NK-92 (cell line): Measurements from ENCODE around the gene SLC48A1.

Source experiments
- DNase-seq: peaks from one replicate; lab custom pipeline; 2025; ENCODE audit not compliant: unreplicated experiment; lab: John Stamatoyannopoulos, UW

Gene SLC48A1

DNA sequence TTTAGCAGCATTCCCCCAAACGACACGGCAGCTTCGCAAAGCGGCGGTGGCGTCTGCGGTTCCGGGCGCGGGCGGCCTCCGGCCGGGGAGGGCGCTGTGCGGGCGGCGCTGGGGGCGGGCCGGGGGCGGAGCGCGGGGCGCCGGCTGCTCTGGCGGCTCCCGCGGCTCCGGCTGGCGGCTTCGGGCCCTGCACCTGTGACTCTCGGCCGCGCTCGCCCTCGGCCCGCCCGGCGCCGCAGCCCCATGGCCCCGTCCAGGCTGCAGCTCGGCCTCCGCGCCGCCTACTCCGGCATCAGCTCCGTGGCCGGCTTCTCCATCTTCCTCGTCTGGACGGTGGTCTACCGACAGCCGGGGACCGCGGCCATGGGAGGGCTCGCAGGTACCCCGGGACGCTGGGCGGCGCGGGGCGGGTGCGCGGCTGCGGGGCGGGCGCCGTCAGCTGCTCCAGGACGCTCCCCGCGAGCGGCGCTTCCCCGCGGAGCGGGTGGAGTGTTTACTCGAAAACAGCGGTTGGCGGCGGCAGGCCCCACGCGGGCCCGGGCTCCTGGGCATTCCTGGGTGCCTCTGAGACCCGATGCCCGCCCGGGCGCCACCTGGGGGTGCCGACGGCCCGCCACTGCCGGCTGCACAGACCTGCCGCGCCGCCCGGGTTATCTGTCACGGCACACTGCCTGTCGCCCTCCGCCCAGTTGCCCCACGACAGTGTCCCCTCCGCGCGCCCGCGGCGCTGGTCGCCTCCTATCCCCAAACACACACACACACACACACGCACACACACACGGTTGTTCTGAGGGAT is at the start of gene SLC48A1:
TSS of gene SLC48A1 (plus strand) at position 177 of the 796 bp plus-strand sequence. CDS start at position 244, 67 bp downstream.
- DNase-seq: no peak

GRCh38 chr12:47725091-47725772 is 47.8 kb upstream of the SLC48A1 start, which contains the start of gene ENDOU:
ENDOU (minus strand) TSS chr12:47725490; CDS start chr12:47725413, 77 bp downstream.
- DNase-seq: no peak

DNA sequence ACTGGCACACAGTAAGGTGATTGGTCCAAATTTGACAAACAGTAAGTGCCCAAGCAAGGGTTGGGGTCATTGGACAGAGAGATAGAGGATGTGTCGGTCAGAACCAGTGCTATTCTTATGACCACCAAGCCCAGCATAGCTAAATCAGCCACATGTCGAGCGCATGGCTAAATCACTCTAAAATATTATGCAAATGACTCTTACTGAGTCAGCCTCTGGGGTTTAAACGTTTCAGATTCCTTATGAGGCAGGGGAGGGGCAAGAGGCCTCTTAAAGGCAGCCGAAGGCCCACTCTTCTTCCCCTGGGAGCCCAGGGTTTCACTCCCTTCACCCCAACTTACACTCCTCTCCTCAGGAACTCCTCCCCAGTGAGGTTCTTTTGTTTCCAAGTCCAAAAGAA is 47.1 kb upstream of the SLC48A1 start:
- no peak for DNase-seq

GRCh38 chr12:47729233-47729632 is 43.8 kb upstream of the SLC48A1 start:
- DNase-seq: no peak

DNA sequence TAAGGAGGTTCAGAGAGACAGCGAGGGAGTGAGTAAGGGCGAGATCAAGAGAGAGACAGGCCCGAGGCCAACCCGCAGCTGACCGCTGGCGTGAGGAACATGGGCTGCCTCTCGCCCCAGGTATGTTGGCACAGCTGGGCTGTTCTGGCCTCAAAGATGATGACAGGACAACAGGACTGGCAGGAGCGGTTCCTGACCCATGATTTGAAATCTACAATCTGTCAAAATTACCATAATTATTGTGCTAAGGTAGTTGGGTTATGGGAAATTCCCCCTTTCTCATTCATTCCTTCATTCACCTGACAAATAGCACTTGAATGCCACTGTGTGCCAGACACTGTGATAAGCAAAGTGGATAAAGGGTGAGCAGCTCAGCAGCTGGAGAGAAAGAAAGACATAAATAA is 42.7 kb upstream of the SLC48A1 start:
- no peak for DNase-seq

DNA sequence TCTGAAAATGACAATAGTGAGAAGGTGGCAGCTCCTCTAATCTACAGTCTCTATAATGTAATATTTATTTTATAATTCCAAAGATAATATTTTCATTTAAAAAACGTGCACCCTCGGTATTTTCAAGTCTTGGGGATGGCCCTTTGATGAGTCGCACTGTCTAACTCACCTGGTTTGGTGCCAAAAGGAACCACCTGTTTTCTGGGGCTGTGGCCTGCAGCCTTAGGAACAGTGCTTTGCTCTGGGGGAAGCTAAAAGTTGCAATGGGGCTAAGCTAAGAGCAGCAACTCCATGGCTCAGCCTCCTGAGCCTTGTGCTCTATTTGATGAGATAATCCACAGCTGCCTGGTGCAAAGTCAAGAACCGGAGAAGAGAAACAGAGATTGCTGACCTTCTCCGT is 41.3 kb upstream of the SLC48A1 start:
- no peak for DNase-seq

DNA sequence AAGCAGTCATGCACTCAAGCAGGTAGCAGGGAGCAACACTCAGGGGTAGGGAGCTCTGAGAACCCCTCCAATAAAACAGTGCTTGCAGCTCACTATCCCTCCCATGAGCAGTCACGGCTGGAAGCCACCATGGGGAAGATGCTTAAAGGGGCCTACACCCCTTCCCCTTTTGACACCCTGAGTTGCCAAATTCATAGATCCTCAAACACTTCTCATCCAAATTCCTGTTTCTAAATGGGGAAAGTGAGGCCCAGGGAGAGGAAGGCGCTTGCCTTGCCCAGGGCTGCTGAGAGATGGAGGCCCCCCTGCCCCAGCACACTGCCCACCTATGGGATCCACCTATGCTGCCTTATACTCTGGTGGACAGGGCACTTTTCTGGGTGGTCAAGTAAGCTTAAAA is 40.5 kb upstream of the SLC48A1 start:
- DNase-seq: no peak

DNA sequence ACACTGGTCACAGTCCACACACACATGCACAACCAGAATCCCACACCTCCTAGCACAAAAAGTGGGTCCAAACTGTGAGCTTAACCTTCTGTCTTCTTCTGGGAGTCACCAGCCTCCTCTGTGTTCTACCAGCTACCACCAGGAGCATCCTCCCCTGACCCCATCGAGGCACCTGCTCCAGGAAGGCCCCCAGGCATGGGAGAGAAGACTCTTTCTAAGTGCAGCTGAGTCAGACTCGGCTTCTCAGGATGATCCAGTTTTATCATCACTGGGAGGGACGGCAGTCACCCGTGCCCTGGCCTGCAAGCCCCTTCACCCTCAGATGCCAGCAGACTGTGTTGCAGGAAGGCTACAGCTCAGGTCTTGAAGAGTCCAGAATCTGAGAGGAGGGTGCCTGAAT is 39.9 kb upstream of the SLC48A1 start:
- DNase-seq: no peak

GRCh38 chr12:47734725-47735480 is 38.1 kb upstream of the SLC48A1 start:
- no peak for DNase-seq

DNA sequence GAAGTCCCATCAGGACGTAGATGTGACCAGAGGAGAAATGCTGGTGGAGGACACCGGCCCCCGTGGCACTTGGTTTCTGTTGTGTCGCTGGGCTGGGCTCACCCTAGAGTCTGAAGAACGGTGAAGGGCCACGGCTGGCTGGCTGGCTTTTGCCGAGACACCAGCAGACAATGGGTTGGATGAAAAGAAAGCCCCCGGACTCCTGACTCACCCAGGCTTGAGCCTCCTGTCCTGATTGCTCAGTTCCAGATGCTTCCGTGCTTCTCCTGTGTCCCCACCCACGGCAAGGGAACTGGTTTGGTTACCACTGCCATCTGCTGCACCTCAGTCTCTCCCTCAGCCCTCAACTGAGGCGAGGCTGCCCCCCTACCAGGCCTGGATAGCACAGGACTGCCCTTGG is 37.4 kb upstream of the SLC48A1 start:
- no peak for DNase-seq

DNA sequence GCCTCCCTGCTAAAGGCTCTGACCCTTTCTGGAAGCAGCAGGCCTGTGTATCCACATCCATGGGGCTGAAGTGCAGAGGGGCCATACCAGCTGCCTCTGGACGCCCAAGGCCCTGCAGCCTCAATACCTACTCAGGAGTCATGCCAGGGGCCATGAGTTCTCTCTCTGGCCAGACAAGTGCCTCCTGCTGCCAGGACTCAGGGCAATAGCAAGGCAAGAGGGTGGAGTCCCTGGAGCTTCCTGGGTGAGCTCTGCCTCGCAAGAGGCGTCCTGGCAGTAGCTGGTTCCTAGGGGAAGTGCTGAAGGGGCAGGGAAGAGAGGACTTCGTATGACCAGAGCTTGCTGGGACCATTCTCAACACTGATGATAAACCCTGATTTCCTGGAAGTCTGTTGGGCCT is 36.8 kb upstream of the SLC48A1 start:
- DNase-seq: no peak

DNA sequence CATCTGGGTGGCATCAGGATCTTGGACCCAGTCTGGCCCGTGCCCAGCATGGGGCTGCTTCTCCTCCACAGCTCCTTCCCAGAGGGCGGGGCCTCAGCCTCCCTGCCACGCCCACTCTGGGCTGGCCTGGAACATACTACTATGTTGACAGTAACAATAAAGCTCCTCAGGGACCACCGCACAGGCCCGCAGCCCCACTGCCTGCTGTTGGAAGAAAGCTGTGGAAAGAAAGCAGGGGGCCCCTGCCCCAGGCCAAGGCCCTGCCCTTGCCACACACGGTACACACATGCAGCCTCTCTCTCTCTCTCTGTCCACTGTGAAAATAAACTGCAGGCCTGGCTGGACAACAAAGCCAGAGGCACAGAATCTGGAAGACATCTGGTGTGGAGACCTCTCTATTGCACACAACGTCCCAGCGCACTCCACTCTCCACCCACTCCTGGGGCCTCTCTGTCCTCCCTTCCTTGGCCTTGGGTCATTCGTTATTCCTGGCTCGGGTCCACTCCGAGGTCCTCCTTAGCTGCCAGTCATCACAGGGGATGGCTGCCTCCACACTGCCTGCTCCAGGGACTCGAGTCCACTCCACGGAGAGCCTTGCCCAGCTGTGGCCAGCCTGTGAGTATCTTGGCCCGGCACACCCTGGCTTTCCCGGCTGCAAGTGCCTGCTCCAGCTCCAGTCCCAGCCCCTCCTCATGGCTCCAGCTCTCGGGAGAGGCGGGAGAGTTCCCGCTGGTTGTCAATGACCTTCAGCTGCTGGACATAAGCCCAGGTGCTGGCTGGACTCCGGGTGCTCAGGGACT is 36.0 kb upstream of the SLC48A1 start:
- DNase-seq: no peak

- no peak for DNase-seq
Observed at GRCh38 chr12:47737936-47738594, 35.0 kb upstream of the SLC48A1 start.

DNA sequence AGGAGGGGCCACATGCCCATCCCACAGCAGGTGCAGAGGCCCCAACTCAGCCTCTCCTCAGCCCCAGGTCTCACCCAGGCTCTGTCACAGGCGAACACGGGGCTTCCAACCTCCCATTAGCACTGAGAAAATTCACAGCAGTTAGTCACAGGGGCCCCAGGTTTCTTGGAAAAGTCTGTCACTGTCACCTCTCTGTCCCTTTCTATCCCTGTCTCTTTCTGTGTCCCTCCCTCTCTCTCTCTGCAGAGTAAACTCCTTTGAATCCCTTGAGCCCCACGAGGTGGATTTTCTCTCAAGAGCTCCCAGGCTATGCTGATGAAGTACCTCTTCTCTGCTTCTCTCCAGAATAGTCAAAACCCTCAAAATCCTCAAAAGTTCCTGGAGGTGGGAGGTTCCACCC is 33.7 kb upstream of the SLC48A1 start:
- DNase-seq: no peak

DNA sequence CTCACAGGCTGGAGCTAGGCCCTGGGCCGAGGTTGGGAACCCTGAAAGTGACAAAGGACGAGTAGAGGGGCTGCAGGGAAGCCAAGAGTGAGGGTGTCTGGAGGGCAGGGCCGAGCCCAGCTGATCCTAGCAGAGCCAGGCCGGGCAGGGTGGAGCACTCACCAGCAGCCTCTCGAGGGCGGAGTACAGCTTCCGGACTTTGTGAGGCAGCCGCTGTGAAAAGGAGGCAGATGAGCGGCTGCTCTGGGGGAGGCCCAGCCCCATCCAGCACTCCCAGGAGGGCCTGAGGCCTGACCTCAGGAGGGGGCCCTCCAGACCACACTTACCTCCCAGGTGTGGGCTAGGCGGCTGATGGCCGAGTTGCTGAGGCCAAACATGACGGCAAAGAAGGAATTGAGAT is 33.1 kb upstream of the SLC48A1 start:
- no peak for DNase-seq

- no peak for DNase-seq
Observed at GRCh38 chr12:47740606-47741339, 32.3 kb upstream of the SLC48A1 start.

GRCh38 chr12:47741340-47741703 is 31.7 kb upstream of the SLC48A1 start:
- no peak for DNase-seq

DNA sequence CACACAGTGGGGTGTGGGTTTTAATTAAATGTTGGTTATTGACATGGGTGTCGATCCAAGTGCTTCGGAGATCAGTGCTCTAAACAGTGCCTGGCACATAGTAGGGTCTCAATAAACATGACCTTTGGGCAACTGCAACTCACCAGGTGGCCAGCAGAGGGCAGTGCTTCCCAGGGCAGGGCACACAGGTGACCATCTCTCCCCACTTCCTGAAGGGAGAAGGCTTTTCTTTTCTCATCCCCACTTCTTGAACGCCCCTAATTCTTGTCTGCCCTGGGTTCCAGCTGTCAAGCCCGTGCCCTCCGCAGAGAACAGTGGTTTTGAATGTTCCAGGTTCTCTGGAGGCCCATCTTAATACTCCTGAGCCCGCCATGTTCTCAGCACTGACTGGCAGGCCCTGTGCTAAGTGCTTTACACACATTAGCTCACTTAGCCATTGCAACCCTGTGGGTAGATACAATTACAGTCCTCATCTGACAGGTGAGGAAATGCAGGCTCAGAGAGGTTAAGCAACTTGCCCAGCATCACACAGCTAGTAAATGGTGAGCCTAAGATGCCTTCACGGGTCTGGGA is 30.7 kb upstream of the SLC48A1 start:
- DNase-seq: no peak

- DNase-seq: no peak
Observed at GRCh38 chr12:47743311-47743860, 29.7 kb upstream of the SLC48A1 start.
